COR-L47 (cell line): ENCODE results near the gene MYEF2.

Source experiments
- DNase-seq: peaks from one replicate; lab custom pipeline; 2025; lab: John Stamatoyannopoulos, UW

The MYEF2 gene

GRCh38 chr15:48145923-48146322 lies 32.2 kb downstream of the MYEF2 start:
- no peak for DNase-seq

- no peak for DNase-seq
These were observed 33.2 kb downstream of the MYEF2 start for GRCh38 chr15:48144889-48145288.

GRCh38 chr15:48143856-48144255 lies 34.2 kb downstream of the MYEF2 start:
- DNase-seq: no peak

- no peak for DNase-seq
These were observed 45.2 kb downstream of the MYEF2 start for GRCh38 chr15:48132874-48133273.

- no peak for DNase-seq
These were observed 46.8 kb downstream of the MYEF2 start for GRCh38 chr15:48131324-48131723.

- no peak for DNase-seq
These were observed 51.3 kb downstream of the MYEF2 start for GRCh38 chr15:48126667-48127355.

GRCh38 chr15:48121849-48122248 lies 56.2 kb downstream of the MYEF2 start:
- no peak for DNase-seq

GRCh38 chr15:48120745-48121144 lies 57.4 kb downstream of the MYEF2 start, which contains the start of gene SLC24A5:
TSS of gene SLC24A5 (plus strand) at chr15:48120990. CDS start at chr15:48121045, 55 bp downstream.
- DNase-seq: no peak

- DNase-seq: no peak
These were observed 58.8 kb downstream of the MYEF2 start for GRCh38 chr15:48119277-48119676.

GRCh38 chr15:48112242-48112641 lies 65.9 kb downstream of the MYEF2 start:
- DNase-seq: peak; percentile 51

GRCh38 chr15:48109856-48110531 lies 68.1 kb downstream of the MYEF2 start:
- no peak for DNase-seq

GRCh38 chr15:48109212-48109611 lies 68.9 kb downstream of the MYEF2 start:
- DNase-seq: no peak

GRCh38 chr15:48105936-48106335 lies 72.2 kb downstream of the MYEF2 start:
- DNase-seq: no peak

GRCh38 chr15:48103647-48104046 lies 74.4 kb downstream of the MYEF2 start:
- DNase-seq: no peak

GRCh38 chr15:48102167-48102566 lies 75.9 kb downstream of the MYEF2 start:
- no peak for DNase-seq

GRCh38 chr15:48101376-48101961 lies 76.6 kb downstream of the MYEF2 start:
- no peak for DNase-seq

GRCh38 chr15:48097264-48097663 lies 80.8 kb downstream of the MYEF2 start:
- no peak for DNase-seq

GRCh38 chr15:48096813-48097212 lies 81.3 kb downstream of the MYEF2 start:
- DNase-seq: no peak

- DNase-seq: no peak
These were observed 81.7 kb downstream of the MYEF2 start for GRCh38 chr15:48096355-48096786.

- no peak for DNase-seq
These were observed 86.6 kb downstream of the MYEF2 start for GRCh38 chr15:48091522-48091921.

GRCh38 chr15:48090666-48091065 lies 87.4 kb downstream of the MYEF2 start:
- DNase-seq: no peak

GRCh38 chr15:48090115-48090514 lies 88.0 kb downstream of the MYEF2 start:
- DNase-seq: peak; percentile 37

GRCh38 chr15:48089702-48090101 lies 88.4 kb downstream of the MYEF2 start:
- DNase-seq: no peak
